Tibial artery (tissue), 4 donors: Measurements from ENCODE around the gene INPP4B.

Experiments
- DNase-seq, 2 donors: peaks; one replicate each; pipeline ENCODE4 v3.0.0-alpha.2; 2019
- H3K27ac ChIP-seq, 2 donors: fragments of 200-600 bp; sonication (generic) in 1 of 2; 1 replicate in 1 of 2; 2 replicates in 1 of 2; pipeline ENCODE4 v1.5.1; 2018 to 2019; ENCODE audit warnings: mild to moderate bottlenecking in 1 of 2
- H3K27me3 ChIP-seq, 2 donors: fragments of 200-600 bp; sonication (generic) in 1 of 2; one replicate each; pipeline versions ENCODE4 v1.5.1 to v1.6.0; 2016 to 2019
- H3K36me3 ChIP-seq, 3 donors: fragments of 200-600 bp; sonication (generic) in 2 of 3; one replicate each; pipeline ENCODE4 v1.5.1; 2016 to 2019; ENCODE audit warnings: mild to moderate bottlenecking in 2 of 3
- H3K4me1 ChIP-seq, 4 donors: fragments of 200-600 bp; sonication (generic) in 2 of 4; 1 replicate in 3 of 4; 2 replicates in 1 of 4; pipeline ENCODE4 v1.5.1; 2016 to 2019
- H3K4me3 ChIP-seq, 2 donors: fragments of 200-600 bp; sonication (generic) in 1 of 2; 1 replicate in 1 of 2; 2 replicates in 1 of 2; pipeline ENCODE4 v1.5.1; 2018 to 2019; ENCODE audit warnings: mild to moderate bottlenecking in 2 of 2
- H3K9me3 ChIP-seq, 3 donors: fragments of 200-600 bp; sonication (generic) in 1 of 3; one replicate each; pipeline ENCODE4 v1.5.1; 2016 to 2019
- intact Hi-C: fragments of 100-400 bp; cut with DNase I; formaldehyde crosslinking; loops from one replicate; pipeline ENCODE4 v1.15.0; 2023; ENCODE audit warnings: low total_unique reads
- TF ChIP-seq, protein P1 (sequence below), 2 experiments: fragments of 200-600 bp in 1 of 2; fragments of 450-650 bp in 1 of 2; IDR thresholded peaks; one replicate each; pipeline ENCODE4 v1.5.1; 2017 to 2019; ENCODE audit warnings: antibody characterized with exemption in 2 of 2, mild to moderate bottlenecking in 1 of 2, moderate library complexity in 1 of 2

INPP4B gene

DNA sequence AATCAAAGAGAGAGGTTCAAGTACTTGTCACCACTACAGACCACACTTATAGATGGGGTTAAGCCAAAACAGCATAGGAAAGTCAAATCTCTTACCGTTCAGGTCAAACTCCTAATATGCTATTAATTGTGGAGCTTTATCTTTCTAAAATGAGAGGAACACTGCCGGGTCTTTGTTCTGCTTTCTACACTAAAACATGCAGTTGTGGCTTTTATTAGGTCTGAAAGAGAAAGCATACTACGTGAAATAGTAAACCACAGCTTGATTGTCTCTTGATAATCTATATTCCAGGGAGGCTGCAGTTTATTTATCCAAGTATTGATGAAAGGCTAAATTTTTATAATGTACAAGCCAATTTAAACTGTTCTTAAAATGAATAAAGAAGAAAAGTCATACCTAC is 12.3 kb upstream of the INPP4B start:
- DNase-seq: no peak
- H3K4me3 ChIP-seq: no peak overlapping the region
- H3K9me3 ChIP-seq: no peaks in the 10 kb centered on the region
- H3K27me3 ChIP-seq: no peaks in the 10 kb centered on the region
- H3K4me1 ChIP-seq: no peaks in the 10 kb centered on the region
- no peak overlapping the region for H3K27ac ChIP-seq
- TF ChIP-seq, protein P1, sequence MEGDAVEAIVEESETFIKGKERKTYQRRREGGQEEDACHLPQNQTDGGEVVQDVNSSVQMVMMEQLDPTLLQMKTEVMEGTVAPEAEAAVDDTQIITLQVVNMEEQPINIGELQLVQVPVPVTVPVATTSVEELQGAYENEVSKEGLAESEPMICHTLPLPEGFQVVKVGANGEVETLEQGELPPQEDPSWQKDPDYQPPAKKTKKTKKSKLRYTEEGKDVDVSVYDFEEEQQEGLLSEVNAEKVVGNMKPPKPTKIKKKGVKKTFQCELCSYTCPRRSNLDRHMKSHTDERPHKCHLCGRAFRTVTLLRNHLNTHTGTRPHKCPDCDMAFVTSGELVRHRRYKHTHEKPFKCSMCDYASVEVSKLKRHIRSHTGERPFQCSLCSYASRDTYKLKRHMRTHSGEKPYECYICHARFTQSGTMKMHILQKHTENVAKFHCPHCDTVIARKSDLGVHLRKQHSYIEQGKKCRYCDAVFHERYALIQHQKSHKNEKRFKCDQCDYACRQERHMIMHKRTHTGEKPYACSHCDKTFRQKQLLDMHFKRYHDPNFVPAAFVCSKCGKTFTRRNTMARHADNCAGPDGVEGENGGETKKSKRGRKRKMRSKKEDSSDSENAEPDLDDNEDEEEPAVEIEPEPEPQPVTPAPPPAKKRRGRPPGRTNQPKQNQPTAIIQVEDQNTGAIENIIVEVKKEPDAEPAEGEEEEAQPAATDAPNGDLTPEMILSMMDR (IDR thresholded peaks at IDR 0.05): no peak
- no peaks in the 10 kb centered on the region for H3K36me3 ChIP-seq
- intact Hi-C loops: no loop called here

DNA sequence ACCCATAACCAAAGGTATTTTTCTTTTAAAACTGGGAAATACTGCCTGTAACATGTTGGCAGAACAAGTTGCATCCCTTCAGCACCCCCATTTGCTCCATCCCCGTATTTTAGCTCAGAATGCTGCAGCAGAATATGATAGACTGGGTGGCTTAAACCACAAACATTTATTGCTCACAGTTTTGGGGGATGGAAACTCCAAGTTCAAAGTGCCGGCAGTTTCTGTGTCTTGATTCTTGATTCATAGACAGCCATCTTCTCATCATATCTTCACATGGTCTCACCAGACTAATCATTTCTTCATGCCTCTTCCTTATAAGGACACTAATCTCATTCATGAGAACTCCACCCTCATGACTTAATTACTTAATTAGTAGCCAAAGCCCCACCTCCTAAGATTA is 10.5 kb upstream of the INPP4B start:
- intact Hi-C loops: no loop called here
- H3K4me3 ChIP-seq: no peak overlapping the region
- TF ChIP-seq, protein P1 (IDR thresholded peaks at IDR 0.05): no peak

DNA sequence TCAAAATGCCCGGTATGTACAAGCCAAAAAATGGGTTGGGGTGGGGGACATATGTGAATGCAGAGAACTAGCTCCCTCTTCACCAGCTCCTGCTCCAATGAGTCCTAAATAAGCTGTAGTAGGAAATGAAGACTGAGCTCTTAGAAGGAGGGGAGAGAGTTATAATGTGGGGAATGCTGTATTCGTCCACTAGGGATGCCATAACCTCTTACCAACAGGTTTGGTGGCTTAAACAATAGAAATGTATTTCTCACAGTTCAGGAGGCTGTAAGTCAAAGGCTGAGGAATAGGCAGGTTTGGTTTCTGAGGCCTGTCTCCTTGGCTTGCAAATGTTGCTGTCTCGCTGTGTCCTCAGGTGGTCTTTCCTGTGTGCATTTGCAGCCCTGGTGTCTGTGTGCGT is 4.4 kb upstream of the INPP4B start:
- H3K27ac ChIP-seq: no peak overlapping the region
- no peak for DNase-seq
- H3K9me3 ChIP-seq: no peaks in the 10 kb centered on the region
- intact Hi-C loops: no loop called here
- H3K27me3 ChIP-seq: peaks cover 0 to 5% of the 10 kb centered on the region in 2 donors
- H3K4me1 ChIP-seq: peaks cover 0 to 13% (median 5%) of the 10 kb centered on the region in 4 donors
- H3K36me3 ChIP-seq: no peaks in the 10 kb centered on the region
- TF ChIP-seq, protein P1 (IDR thresholded peaks at IDR 0.05): peak in 1 of 2 experiments; percentile 6
- H3K4me3 ChIP-seq: no peak overlapping the region

More for the DNA sequence above, 10.5 kb upstream of the INPP4B start:
- H3K9me3 ChIP-seq: no peaks in the 10 kb centered on the region
- DNase-seq: no peak
- H3K27ac ChIP-seq: no peak overlapping the region
- no peaks in the 10 kb centered on the region for H3K4me1 ChIP-seq
- no peaks in the 10 kb centered on the region for H3K27me3 ChIP-seq
- H3K36me3 ChIP-seq: no peaks in the 10 kb centered on the region

DNA sequence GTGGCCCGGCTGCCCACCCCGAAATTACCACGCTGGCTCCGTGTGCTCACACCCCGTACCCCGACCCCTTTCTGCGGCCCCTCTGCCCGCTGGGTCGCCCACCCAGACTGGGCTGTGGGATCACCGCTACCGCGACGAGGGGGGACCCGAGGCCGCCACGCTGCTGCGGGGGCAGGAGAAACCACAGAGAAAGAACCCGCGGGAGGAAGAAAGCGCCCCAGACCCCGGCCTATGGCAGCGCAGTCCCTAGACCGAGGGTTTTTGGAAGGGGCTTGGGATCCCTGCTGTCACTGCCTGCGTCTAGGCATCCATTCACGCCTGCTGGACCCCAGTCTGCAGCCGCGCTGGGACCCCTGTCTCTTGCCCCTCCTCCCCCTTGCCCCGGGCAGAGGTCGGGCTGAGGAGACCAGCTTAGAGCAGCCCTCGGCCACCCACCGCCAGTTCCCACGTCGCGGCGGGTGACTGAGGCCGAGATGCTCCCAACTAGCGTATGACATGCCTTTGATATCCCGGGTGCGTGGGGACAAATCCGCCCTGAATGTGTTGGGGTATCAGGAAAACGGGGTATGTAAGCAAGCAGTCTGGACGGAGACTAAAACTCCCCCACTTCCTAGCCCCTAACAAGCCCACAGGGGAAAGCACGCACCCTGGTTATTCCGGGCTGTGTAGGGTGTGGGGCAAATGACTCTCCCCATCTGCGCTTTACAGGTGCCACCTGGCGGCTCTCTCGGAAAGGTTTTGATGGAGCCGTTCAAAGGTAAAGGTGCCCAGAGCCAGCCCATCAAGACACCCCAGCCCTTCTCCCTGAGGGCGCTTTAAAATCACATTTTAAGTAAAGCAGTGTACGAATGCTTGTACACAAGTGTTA is 862 bp upstream of the INPP4B start:
- TF ChIP-seq, protein P1 (IDR thresholded peaks at IDR 0.05): peak in 1 of 2 experiments; percentile 26
- peaks cover 0 to 23% (median 7%) of the 10 kb centered on the region in 4 donors for H3K4me1 ChIP-seq
- DNase-seq: peak in 1 of 2 donors; percentile 67
- intact Hi-C loops: loop anchor here (5.0 to 10.0 kb wide), 3 partner anchors 492 to 1502 kb away; no protein-coding TSS in a partner anchor
- H3K27ac ChIP-seq: peak overlapping the region; percentile 83
- H3K36me3 ChIP-seq: no peaks in the 10 kb centered on the region
- H3K9me3 ChIP-seq: no peaks in the 10 kb centered on the region
- peak overlapping the region; percentile 70 to 93 for H3K4me3 ChIP-seq
- peaks cover 0 to 5% of the 10 kb centered on the region in 2 donors for H3K27me3 ChIP-seq

DNA sequence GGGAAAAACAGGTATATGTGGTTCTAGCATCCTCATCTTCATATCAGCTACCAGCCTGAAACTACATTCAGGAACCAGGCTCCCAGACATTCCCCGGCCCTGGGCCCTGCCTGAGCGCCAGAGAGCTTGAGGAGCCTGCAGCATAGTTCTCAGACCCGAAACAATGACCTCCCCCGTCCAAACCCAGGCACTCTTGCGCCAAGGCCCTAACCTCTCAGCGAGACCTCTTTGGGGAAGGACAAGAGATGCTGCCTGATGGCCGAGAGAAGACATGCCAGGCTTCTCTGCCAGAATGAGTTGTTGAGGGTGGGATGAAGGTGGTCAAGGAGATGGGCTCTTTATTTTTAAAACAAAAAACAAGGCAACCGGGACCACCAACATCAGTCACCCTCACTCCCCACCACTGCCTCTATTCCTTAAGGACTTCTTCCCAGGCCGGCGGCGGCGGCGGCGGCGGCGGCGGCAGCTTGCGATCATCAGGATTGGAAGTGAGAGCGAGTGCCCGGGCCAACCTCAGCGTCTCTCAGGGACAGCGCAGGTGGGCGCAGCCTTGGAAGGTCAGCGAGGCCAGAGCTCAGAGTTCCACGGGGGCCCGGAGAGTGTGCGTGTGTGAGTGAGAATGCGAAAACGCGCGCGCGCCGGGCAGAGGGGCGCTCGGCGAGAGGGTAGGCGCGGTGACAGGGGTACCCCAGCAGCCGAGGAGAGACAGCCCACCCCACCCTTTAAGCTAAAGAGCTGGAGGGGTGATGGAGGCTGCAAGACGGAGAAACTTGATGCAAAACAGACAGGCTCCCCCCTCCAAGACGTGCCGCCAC is 601 bp downstream of the INPP4B start:
- Histone ChIP-seq H3K27ac (peak overlapping the region; percentile 83), H3K4me1 (peaks cover 0 to 23% (median 7%) of the 10 kb centered on the region in 4 donors), H3K27me3 (peaks cover 0 to 5% of the 10 kb centered on the region in 2 donors), H3K36me3 (no peaks in the 10 kb centered on the region), H3K4me3 (peak overlapping the region; percentile 70 to 93), H3K9me3 (no peaks in the 10 kb centered on the region)
- peak in 1 of 2 donors; percentile 66 for DNase-seq
- intact Hi-C loops: loop anchor here (5.0 to 10.0 kb wide), 3 partner anchors 491 to 1501 kb away; no protein-coding TSS in a partner anchor
- TF ChIP-seq, protein P1 (IDR thresholded peaks at IDR 0.05): no peak
